Measurements from ENCODE around the gene FAM32A. TPM values are rescaled to one million over a fixed set of nuclear protein-coding genes. Genes with fewer than 3 reads are reported as not detected.

Gene FAM32A
- total RNA-seq, 4 donors from 2014 or later, result 67.9 to 93.9 (median 87.9) TPM

DNA sequence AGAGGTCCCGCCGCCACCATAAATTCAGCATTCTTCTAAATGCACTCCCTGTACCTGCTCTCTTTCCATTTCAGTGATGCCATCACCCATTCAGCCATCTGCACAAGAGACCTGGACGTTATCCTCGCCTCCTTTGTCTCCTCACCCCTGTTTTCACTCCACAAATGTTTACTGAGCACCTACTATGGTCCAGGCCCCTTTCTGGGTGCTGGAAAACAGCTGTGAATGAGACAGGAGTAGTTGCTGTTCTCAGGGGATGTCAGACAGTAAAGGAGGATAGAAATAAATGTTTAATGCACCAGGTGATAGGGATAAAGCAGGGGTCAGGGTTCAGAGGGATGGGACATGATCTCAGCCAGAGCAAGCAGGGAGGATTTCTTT, 15.8 kb downstream of the FAM32A start:
- no peaks in the 10 kb centered on the region for H3K9me3 ChIP-seq
- no peak overlapping the region for H3K27ac ChIP-seq
- H3K4me3 ChIP-seq (replicated peaks in 1 of 3), result no peak overlapping the region
- no peak for DNase-seq
- H3K36me3 ChIP-seq, result peaks cover 19 to 26% of the 10 kb centered on the region in 2 donors
- intact Hi-C loops (cut with DNase I), result no loop called here
- WGBS, 2 donors, result 93 to 95% methylated on average over 4 of the region's 4 CpGs
- H3K27me3 ChIP-seq, result no peaks in the 10 kb centered on the region
- H3K4me1 ChIP-seq, result peaks cover 12 to 26% of the 10 kb centered on the region in 2 donors
- TF ChIP-seq POLR2A (IDR thresholded peaks at IDR 0.05), result no peak
- TF ChIP-seq, protein P1, sequence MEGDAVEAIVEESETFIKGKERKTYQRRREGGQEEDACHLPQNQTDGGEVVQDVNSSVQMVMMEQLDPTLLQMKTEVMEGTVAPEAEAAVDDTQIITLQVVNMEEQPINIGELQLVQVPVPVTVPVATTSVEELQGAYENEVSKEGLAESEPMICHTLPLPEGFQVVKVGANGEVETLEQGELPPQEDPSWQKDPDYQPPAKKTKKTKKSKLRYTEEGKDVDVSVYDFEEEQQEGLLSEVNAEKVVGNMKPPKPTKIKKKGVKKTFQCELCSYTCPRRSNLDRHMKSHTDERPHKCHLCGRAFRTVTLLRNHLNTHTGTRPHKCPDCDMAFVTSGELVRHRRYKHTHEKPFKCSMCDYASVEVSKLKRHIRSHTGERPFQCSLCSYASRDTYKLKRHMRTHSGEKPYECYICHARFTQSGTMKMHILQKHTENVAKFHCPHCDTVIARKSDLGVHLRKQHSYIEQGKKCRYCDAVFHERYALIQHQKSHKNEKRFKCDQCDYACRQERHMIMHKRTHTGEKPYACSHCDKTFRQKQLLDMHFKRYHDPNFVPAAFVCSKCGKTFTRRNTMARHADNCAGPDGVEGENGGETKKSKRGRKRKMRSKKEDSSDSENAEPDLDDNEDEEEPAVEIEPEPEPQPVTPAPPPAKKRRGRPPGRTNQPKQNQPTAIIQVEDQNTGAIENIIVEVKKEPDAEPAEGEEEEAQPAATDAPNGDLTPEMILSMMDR (IDR thresholded peaks at IDR 0.05), result no peak

DNA sequence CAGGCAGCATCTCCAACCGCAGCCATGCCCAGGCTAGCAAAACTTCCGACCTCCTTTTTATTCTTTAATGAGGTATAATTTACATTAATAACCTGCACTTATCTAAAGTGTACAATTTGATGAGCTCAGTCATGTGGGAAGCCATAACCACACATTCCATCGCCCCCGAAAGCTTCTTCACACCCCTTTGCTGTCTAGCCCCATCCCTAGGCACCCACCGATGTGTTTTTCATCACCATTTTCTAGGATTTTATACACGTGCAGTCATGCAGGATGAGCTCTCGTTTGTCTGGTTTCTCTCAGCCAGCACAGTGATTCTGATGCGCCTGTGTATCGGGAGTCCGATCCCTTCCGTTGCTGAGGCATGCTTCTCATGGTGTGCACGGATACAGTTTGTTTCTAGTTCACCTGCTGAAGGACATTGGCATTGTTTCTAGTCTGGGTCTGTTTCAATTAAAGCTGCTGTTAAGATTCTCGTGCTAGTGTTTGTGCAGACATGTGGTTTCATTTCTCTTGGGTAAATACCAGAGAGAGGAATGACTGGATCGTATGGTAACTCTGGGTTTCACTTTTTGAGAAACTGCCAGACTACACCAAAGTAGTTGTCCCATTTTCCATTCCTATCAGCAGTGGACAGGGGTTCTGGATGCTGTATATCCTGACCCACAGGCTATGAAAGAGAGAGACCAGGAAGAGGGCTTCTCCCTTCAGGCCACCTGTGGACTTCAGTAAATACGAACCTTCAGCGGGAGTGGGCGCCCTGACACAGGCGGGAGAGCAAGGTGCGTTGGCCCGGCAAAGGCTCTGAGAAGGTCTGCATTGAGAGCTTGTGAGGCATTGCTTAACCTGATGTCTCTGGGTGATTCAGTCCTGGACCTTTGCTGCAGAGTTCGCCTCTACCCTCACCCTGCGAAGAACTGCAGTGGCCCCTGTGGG, 17.4 kb downstream of the FAM32A start:
- no peak overlapping the region for H3K4me3 ChIP-seq (replicated peaks in 1 of 3)
- no peak overlapping the region for H3K27ac ChIP-seq
- 88 to 89% methylated on average over 22 of the region's 22 CpGs for WGBS, 2 donors
- H3K36me3 ChIP-seq, result peaks cover 23 to 26% of the 10 kb centered on the region in 2 donors
- no peaks in the 10 kb centered on the region for H3K27me3 ChIP-seq
- no peak for DNase-seq
- H3K4me1 ChIP-seq, result peaks cover 8 to 19% of the 10 kb centered on the region in 2 donors
- intact Hi-C loops (cut with DNase I), result no loop called here
- H3K9me3 ChIP-seq, result no peaks in the 10 kb centered on the region
- TF ChIP-seq POLR2A (IDR thresholded peaks at IDR 0.05), result no peak

DNA sequence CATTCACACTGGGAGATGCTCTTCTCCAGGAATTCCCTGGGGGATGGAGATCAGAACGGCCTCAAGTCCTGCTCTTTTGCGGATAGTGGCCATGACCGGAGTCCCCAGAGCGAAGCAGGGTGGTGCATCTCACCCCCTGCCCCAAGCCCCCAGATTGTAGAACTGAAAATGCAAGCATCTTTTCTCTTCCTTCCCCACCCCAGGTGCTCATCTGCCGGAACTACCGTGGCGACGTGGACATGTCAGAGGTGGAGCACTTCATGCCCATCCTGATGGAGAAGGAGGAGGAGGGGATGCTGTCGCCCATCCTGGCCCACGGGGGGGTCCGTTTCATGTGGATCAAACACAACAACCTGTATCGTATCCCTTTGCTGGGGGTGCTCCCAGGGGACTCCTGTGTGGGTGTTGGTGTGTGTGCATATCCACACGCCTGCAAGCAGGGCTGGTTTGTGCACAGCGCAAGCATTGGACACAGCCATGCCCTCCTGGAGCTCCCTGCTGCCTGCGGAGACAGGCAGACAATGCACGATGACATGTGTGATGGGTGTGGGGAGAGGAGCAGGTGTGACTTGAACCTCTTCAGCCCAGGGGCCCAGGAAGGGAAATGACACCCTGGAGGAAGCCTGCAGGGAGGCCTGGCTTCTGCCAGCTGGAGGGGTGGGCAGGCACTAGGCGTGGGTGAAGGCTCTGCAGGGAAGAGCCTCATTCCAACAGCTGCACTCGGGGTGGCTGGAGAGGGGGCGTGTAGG, 18.2 kb downstream of the FAM32A start:
- no peaks in the 10 kb centered on the region for H3K27me3 ChIP-seq
- intact Hi-C loops (cut with DNase I), result no loop called here
- peaks cover 7 to 16% of the 10 kb centered on the region in 2 donors for H3K4me1 ChIP-seq
- TF ChIP-seq, protein P1 (IDR thresholded peaks at IDR 0.05), result no peak
- no peak for TF ChIP-seq POLR2A (IDR thresholded peaks at IDR 0.05)
- DNase-seq, result no peak
- H3K4me3 ChIP-seq (replicated peaks in 1 of 3), result no peak overlapping the region
- 91 to 93% methylated on average over 11 to 19 of the region's 19 CpGs for WGBS, 2 donors
- H3K27ac ChIP-seq, result no peak overlapping the region
- H3K36me3 ChIP-seq, result peaks cover 26 to 29% of the 10 kb centered on the region in 2 donors
- no peaks in the 10 kb centered on the region for H3K9me3 ChIP-seq

DNA sequence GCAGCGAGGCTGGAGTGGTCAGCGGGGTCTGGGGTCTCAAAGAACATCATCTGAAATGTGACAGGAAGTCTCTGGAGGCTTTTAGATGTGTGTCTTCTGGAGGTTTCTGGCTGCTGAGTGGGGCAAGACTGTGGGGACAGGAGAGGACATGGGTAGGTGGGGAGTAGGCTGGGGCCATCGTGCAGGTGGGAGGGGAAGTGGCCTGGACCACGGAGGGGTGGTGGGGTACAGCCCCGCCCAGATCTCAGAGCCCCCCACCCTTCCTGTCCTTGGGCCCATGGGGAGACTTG, 18.7 kb downstream of the FAM32A start:
- Histone ChIP-seq H3K27me3 (no peaks in the 10 kb centered on the region), H3K4me3 (replicated peaks in 1 of 3) (no peak overlapping the region), H3K36me3 (peaks cover 31 to 35% of the 10 kb centered on the region in 2 donors), H3K4me1 (peaks cover 2 to 11% of the 10 kb centered on the region in 2 donors), H3K9me3 (no peaks in the 10 kb centered on the region), H3K27ac (no peak overlapping the region)
- no peak for DNase-seq
- TF ChIP-seq, protein P1 (IDR thresholded peaks at IDR 0.05), result no peak
- TF ChIP-seq POLR2A (IDR thresholded peaks at IDR 0.05), result no peak
- intact Hi-C loops (cut with DNase I), result no loop called here
- 87 to 100% methylated on average over 2 to 5 of the region's 5 CpGs for WGBS, 2 donors

DNA sequence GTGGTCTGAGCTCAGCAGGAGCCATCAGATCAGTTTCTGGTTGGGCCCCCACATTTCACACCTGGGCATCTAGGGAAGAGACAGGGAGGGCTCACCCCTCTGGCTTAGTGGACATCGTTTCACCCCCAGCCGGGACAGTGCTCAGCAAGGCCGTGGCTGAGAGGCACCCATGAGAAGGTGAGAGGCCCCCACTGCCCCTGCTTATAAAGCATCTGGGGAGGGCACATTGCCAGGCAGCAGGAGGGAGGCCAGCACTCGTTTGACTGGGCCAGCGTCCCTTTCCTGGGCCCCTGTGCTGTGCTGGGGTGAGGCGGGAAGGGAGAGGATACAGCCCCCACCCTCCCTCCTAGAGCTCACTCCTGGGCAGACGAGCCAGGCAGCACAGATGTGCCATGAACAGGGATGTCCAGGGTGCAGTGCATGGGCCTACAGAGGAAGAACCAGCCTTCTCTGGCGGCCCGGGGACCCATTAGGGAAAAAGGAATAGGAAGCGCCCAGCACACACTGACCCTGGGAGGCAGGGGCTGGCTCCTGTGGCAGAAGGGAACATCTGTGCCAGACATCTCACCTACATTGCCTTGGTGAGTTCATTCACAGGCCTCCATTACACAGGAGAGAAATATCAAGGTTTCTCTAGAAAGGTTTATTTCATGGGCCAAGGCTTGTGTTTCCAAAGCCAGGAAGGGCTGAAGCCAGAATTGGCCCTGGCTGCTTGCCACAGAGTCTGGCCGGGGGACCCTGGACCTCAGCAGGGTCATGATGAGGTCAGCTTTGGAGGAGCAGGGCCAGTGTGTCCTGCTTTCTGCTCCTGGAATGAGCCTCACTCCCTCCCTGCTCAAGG, 20.2 kb downstream of the FAM32A start:
- Histone ChIP-seq H3K36me3 (peaks cover 46 to 48% of the 10 kb centered on the region in 2 donors), H3K9me3 (no peaks in the 10 kb centered on the region), H3K27me3 (no peaks in the 10 kb centered on the region), H3K4me1 (no peaks in the 10 kb centered on the region), H3K4me3 (replicated peaks in 1 of 3) (no peak overlapping the region), H3K27ac (no peak overlapping the region)
- TF ChIP-seq, protein P1 (IDR thresholded peaks at IDR 0.05), result no peak
- no peak for TF ChIP-seq POLR2A (IDR thresholded peaks at IDR 0.05)
- intact Hi-C loops (cut with DNase I), result no loop called here
- no peak for DNase-seq
- 72 to 73% methylated on average over 7 to 10 of the region's 11 CpGs for WGBS, 2 donors
